H1 (cell line): ENCODE data around the gene YPEL4. TPM values are rescaled to one million over a fixed set of nuclear protein-coding genes. Genes with fewer than 3 reads are reported as not detected.

Source experiments
- CTCF ChIA-PET: fragments of 300-600 bp; sonication (Branson Sonifier 250); formaldehyde crosslinking; loops from one replicate; lab custom pipeline; 2021; ENCODE audit not compliant: partially characterized antibody; lab: Charles Lee
- POLR2A ChIA-PET: fragments of 300-600 bp; sonication (Branson Sonifier 250); formaldehyde crosslinking; loops from one replicate; lab custom pipeline; 2021; ENCODE audit warnings: inconsistent platforms; ENCODE audit not compliant: partially characterized antibody; lab: Charles Lee
- DNase-seq, 2 experiments: peaks; one replicate each; pipeline versions ENCODE4 v3.0.0 to v3.0.0-alpha.2; 2010 to 2022; ENCODE audit warnings: low spot score in 2 of 2, low read depth in 1 of 2, mixed read lengths in 1 of 2
- FAIRE-seq: peaks from 2 replicates; lab custom pipeline; 2011; peaks lifted over from hg19 to GRCh38; lab: Jason Lieb, UNC
- H2AFZ ChIP-seq: 2 replicates; pipeline ENCODE4 v1.8.1; 2012; ENCODE audit warnings: low read length, inconsistent platforms
- H2AK5ac ChIP-seq: 2 replicates; pipeline ENCODE4 v1.6.1; 2013; ENCODE audit warnings: low read depth, low read length
- H2BK120ac ChIP-seq: replicated peaks from 2 replicates; pipeline ENCODE3; 2013; ENCODE audit warnings: low read depth, low read length, inconsistent platforms
- H2BK12ac ChIP-seq: 2 replicates; pipeline ENCODE4 v1.6.1; 2013; ENCODE audit warnings: low read depth, low read length
- H2BK15ac ChIP-seq: 2 replicates; pipeline ENCODE4 v1.6.1; 2013; ENCODE audit warnings: low read length
- H2BK20ac ChIP-seq: 2 replicates; pipeline ENCODE4 v1.6.1; 2013; ENCODE audit warnings: low read length
- H2BK5ac ChIP-seq: 2 replicates; pipeline ENCODE4 v1.6.1; 2013; ENCODE audit warnings: low read depth, low read length
- H3K14ac ChIP-seq: 2 replicates; pipeline ENCODE4 v1.6.1; 2013; ENCODE audit warnings: inconsistent platforms; ENCODE audit not compliant: insufficient read length
- H3K18ac ChIP-seq: 2 replicates; pipeline ENCODE4 v1.6.1; 2013; ENCODE audit warnings: low read length; ENCODE audit errors: extremely low read depth
- H3K23ac ChIP-seq: 2 replicates; pipeline ENCODE4 v1.6.1; 2013; ENCODE audit warnings: inconsistent platforms; ENCODE audit not compliant: insufficient read length
- H3K23me2 ChIP-seq: 2 replicates; pipeline ENCODE4 v1.6.1; 2013; ENCODE audit warnings: low read depth, low read length
- H3K27ac ChIP-seq: 2 replicates; pipeline ENCODE4 v1.6.1; 2011; ENCODE audit warnings: low read depth, low read length, inconsistent platforms
- H3K27me3 ChIP-seq, 4 experiments: replicated peaks in 1 of 4; 1 replicate in 1 of 4; 2 replicates in 3 of 4; pipeline versions ENCODE4 v1.6.1 to v1.8.1; 2011 to 2013; ENCODE audit warnings: low read length in 3 of 4, mild to moderate bottlenecking in 3 of 4, inconsistent platforms in 2 of 4, mixed read lengths in 2 of 4, moderate library complexity in 1 of 4; ENCODE audit not compliant: control insufficient read depth in 3 of 4, insufficient read depth in 3 of 4; ENCODE audit errors: extremely low read depth in 1 of 4
- H3K36me3 ChIP-seq, 4 experiments: 2 replicates each; pipeline versions ENCODE4 v1.6.1 to v1.8.1; 2011 to 2013; ENCODE audit warnings: mild to moderate bottlenecking in 4 of 4, low read length in 3 of 4, moderate library complexity in 2 of 4, control low read depth in 1 of 4, inconsistent platforms in 1 of 4; ENCODE audit not compliant: insufficient read depth in 4 of 4, control insufficient read depth in 2 of 4
- H3K4ac ChIP-seq: replicated peaks from 2 replicates; pipeline ENCODE3; 2013; ENCODE audit warnings: low read length, low read depth, mixed read lengths, inconsistent platforms; ENCODE audit not compliant: insufficient read length
- H3K4me1 ChIP-seq, 4 experiments: replicated peaks in 1 of 4; 1 replicate in 1 of 4; 2 replicates in 3 of 4; pipeline versions ENCODE4 v1.6.1 to v1.8.1; 2011 to 2013; ENCODE audit warnings: low read length in 3 of 4, inconsistent platforms in 2 of 4, mixed read lengths in 1 of 4; ENCODE audit not compliant: insufficient read depth in 4 of 4, control insufficient read depth in 3 of 4
- H3K4me2 ChIP-seq, 2 experiments: 2 replicates each; pipeline versions ENCODE4 v1.6.1 to v1.8.1; 2011 to 2013; ENCODE audit warnings: low read depth in 2 of 2, low read length in 2 of 2, control low read depth in 1 of 2, inconsistent platforms in 1 of 2, mild to moderate bottlenecking in 1 of 2; ENCODE audit not compliant: insufficient read depth in 1 of 2
- H3K4me3 ChIP-seq, 4 experiments: fragments of 200-600, 300-600 bp in 1 of 4; sonication (generic), shearing (Covaris generic), sonication (Bioruptor Twin) in 1 of 4; 2 replicates each; pipeline versions ENCODE4 v1.5.1 to v1.8.1; 2011 to 2016; ENCODE audit warnings: low read length in 4 of 4, low read depth in 3 of 4, control low read depth in 2 of 4, inconsistent platforms in 2 of 4, mild to moderate bottlenecking in 2 of 4, mixed read lengths in 1 of 4, moderate library complexity in 1 of 4; ENCODE audit not compliant: insufficient read depth in 2 of 4; ENCODE audit errors: extremely low read depth in 1 of 4
- H3K56ac ChIP-seq: replicated peaks from 2 replicates; pipeline ENCODE3; 2013; ENCODE audit warnings: low read depth, mild to moderate bottlenecking, mixed read lengths, low read length, inconsistent platforms; ENCODE audit not compliant: insufficient read length
- H3K79me1 ChIP-seq: 2 replicates; pipeline ENCODE4 v1.6.1; 2013; ENCODE audit warnings: low read depth, low read length, control low read depth
- H3K79me2 ChIP-seq, 2 experiments: 2 replicates each; pipeline versions ENCODE4 v1.6.1 to v1.8.1; 2012 to 2013; ENCODE audit warnings: low read length in 2 of 2, mild to moderate bottlenecking in 2 of 2, inconsistent platforms in 1 of 2; ENCODE audit not compliant: insufficient read depth in 2 of 2, control insufficient read depth in 1 of 2
- H3K9ac ChIP-seq, 4 experiments: replicated peaks in 1 of 4; 1 replicate in 1 of 4; 2 replicates in 3 of 4; pipeline versions ENCODE4 v1.6.1 to v1.8.1; 2011 to 2013; ENCODE audit warnings: low read depth in 3 of 4, low read length in 3 of 4, control low read depth in 2 of 4, mild to moderate bottlenecking in 2 of 4, moderate library complexity in 2 of 4, inconsistent platforms in 1 of 4; ENCODE audit errors: extremely low read depth in 1 of 4
- H3K9me3 ChIP-seq, 2 experiments: 2 replicates each; pipeline versions ENCODE4 v1.6.1 to v1.8.1; 2012 to 2013; ENCODE audit warnings: mild to moderate bottlenecking in 2 of 2, moderate library complexity in 2 of 2, control low read depth in 1 of 2, inconsistent platforms in 1 of 2, low read depth in 1 of 2, low read length in 1 of 2, mixed read lengths in 1 of 2; ENCODE audit not compliant: insufficient read depth in 2 of 2
- H4K20me1 ChIP-seq, 2 experiments: replicated peaks in 1 of 2; 2 replicates each; pipeline versions ENCODE3 to v1.8.1; 2011 to 2013; ENCODE audit warnings: inconsistent platforms in 2 of 2, low read length in 2 of 2, mild to moderate bottlenecking in 1 of 2; ENCODE audit not compliant: insufficient read depth in 2 of 2, control insufficient read depth in 1 of 2
- H4K5ac ChIP-seq: 2 replicates; pipeline ENCODE4 v1.6.1; 2013; ENCODE audit warnings: low read length, low read depth, mixed read lengths, inconsistent platforms; ENCODE audit not compliant: insufficient read length
- H4K8ac ChIP-seq: 2 replicates; pipeline ENCODE4 v1.8.0; 2013; ENCODE audit warnings: mild to moderate bottlenecking, moderate library complexity, low read length, inconsistent platforms; ENCODE audit not compliant: insufficient read depth; ENCODE audit errors: extremely low read depth
- H4K91ac ChIP-seq: replicated peaks from 2 replicates; pipeline ENCODE3; 2013; ENCODE audit warnings: low read length, mixed read lengths, inconsistent platforms; ENCODE audit not compliant: insufficient read length
- BACH1 ChIP-seq: IDR thresholded peaks from 2 replicates; pipeline ENCODE4 v1.6.1; 2012; ENCODE audit warnings: low read length, improper control_type of control experiment
- CBX5 ChIP-seq: fragments of 300-800, 300-1000 bp; sonication (generic); IDR thresholded peaks from 2 replicates; pipeline ENCODE4 v1.7.1; 2016; ENCODE audit warnings: antibody characterized with exemption, low read length, low read depth
- EGR1 ChIP-seq: IDR thresholded peaks from 2 replicates; pipeline ENCODE4 v1.6.1; 2011; ENCODE audit warnings: low read depth, low read length, borderline replicate concordance
- WGBS, 2 experiments: shearing (Covaris generic) in 1 of 2; methylation state at CpG; one replicate each; pipeline versions ENCODE4 v1.1.6 to v1.1.7; 2013 to 2015; ENCODE audit warnings: low lambda C conversion rate in 2 of 2, mixed read lengths in 2 of 2, inconsistent platforms in 1 of 2, low coverage in 1 of 2, missing lambda C conversion rate in 1 of 2; ENCODE audit not compliant: insufficient replicate concordance in 2 of 2, insufficient coverage in 1 of 2, insufficient read length in 1 of 2; ENCODE audit errors: extremely low coverage in 1 of 2, missing lambda C conversion rate in 1 of 2; 5-methylcytosine and 5-hydroxymethylcytosine counted together
- polyA plus RNA-seq, 7 experiments: library from polyadenylated mRNA; depleted of rRNA in 3 of 7; stranded (reverse) in 5 of 7; unstranded in 2 of 7; fragments of >200 nt in 5 of 7; fragments of 200-250 nt in 2 of 7; gene quantifications; 1 replicate in 5 of 7; 2 replicates in 1 of 7; 4 replicates in 1 of 7; pipeline versions ENCODE4 v1.2.1 to v1.2.3, GENCODE V29; 2011 to 2013; ENCODE audit warnings: missing spikeins in 2 of 7, mixed read lengths in 2 of 7
- total RNA-seq: library from RNA; stranded (reverse); fragmentation: NEBNext Ultra II Directional; extraction: Animal tissue kit (Norgen Biotek cat#: 25700); gene quantifications from 2 replicates; pipeline ENCODE4 v1.2.1, GENCODE V29; 2021

The YPEL4 gene
- total and polyA plus RNA-seq, 2 of the 8 experiments (the other 6 are each of a cell fraction or from before 2014, with no cell fraction given): 0.13 to 0.38 TPM

DNA sequence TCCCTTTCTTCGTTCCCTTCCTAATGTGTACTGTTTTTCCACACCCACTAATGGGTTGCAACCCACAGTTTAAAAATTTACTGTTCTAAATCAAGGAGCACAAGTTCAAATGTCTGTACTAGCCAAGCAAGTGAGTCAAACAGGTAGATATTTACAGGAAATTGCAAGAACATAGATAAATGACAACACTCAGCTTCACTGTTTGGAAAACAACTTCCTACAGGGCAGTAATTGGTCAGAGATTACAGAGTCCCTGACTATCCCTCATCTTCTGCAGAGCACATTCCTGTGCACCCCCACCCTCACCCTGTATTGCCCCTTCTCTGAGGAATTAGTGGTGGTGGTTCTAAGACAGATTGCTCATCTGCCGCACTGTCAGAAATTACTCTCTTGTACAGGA is 50.3 kb downstream of the YPEL4 start:
- Histone ChIP-seq H2BK5ac (no peak overlapping the region), H2AFZ (no peak overlapping the region), H3K14ac (no peak overlapping the region), H4K20me1 (no peaks in the 10 kb centered on the region), H3K36me3 (peaks cover 0 to 2% (median 0%) of the 10 kb centered on the region in 4 experiments; a peak in 1 of 8 replicates), H4K91ac (no peak overlapping the region), H3K79me1 (no peaks in the 10 kb centered on the region), H2AK5ac (no peak overlapping the region), H3K23ac (no peak overlapping the region), H2BK120ac (no peak overlapping the region), H2BK20ac (no peak overlapping the region), H2BK15ac (no peak overlapping the region), H3K23me2 (peaks cover 7% of the 10 kb centered on the region), H3K79me2 (no peaks in the 10 kb centered on the region; a peak in 3 of 4 replicates), H3K4me2 (peak overlapping the region; percentile 76 to 91; a peak in 2 of 4 replicates), H3K18ac (no peak overlapping the region), H3K4me1 (peaks cover 7 to 17% (median 11%) of the 10 kb centered on the region in 4 experiments), H3K9ac (no peak overlapping the region), H3K4me3 (peak overlapping the region in 1 of 4 experiments; percentile 64; a peak in 3 of 8 replicates), H3K4ac (no peak overlapping the region), H3K56ac (no peak overlapping the region), H3K27ac (no peak overlapping the region), H3K27me3 (no peaks in the 10 kb centered on the region), H3K9me3 (no peaks in the 10 kb centered on the region), H4K5ac (no peak overlapping the region), H2BK12ac (no peak overlapping the region), H4K8ac (no peak overlapping the region)
- no peak for TF ChIP-seq EGR1
- TF ChIP-seq BACH1: no peak
- TF ChIP-seq CBX5: no peak
- 76% methylated on average over 2 of the region's 2 CpGs; no CpG with 5 or more reads in 1 of the 2 experiments for WGBS, 2 experiments
- no peak for DNase-seq
- ChIA-PET CTCF (interaction anchor here (0.8 to 20.2 kb wide), 6 partner anchors 15 to 142 kb away, joined by 3 to 286 read pairs (median 4); partner anchors contain the start of gene UBE2L6), POLR2A (interaction anchor here (1.2 to 51.1 kb wide), 6 partner anchors 9 to 45 kb away, joined by 3 to 1546 read pairs (median 10); partner anchors contain the start of genes CLP1, UBE2L6 and YPEL4)
- FAIRE-seq: no peak
